Upper lobe of left lung (tissue), 6 donors: ENCODE measurements around the gene PLEKHG3. TPM values are rescaled to one million over a fixed set of nuclear protein-coding genes. Genes with fewer than 3 reads are reported as not detected.

Experiments used
- ATAC-seq, 2 donors: fragments of 200-7000 bp; cut with Tn5 transposase; one replicate each; pipeline ENCODE4 v1.9.1; 2022; ENCODE audit warnings: mild to moderate bottlenecking in 2 of 2, moderate library complexity in 2 of 2; ENCODE audit not compliant: low FRiP score in 2 of 2
- DNase-seq, 2 donors: peaks; one replicate each; pipeline ENCODE4 v3.0.0-alpha.2; 2019 to 2020
- H3K27ac ChIP-seq, 4 donors: fragments of 200-600 bp; sonication (generic); one replicate each; pipeline ENCODE4 v1.5.1; 2016 to 2019
- H3K27me3 ChIP-seq, 4 donors: fragments of 200-600 bp; sonication (generic); one replicate each; pipeline ENCODE4 v1.5.1; 2017 to 2019
- H3K36me3 ChIP-seq, 4 donors: fragments of 200-600 bp; sonication (generic); one replicate each; pipeline ENCODE4 v1.5.1; 2016 to 2019
- H3K4me1 ChIP-seq, 4 donors: fragments of 200-600 bp; sonication (generic); one replicate each; pipeline ENCODE4 v1.5.1; 2018 to 2019
- H3K4me3 ChIP-seq, 4 donors: fragments of 200-600 bp; sonication (generic); one replicate each; pipeline ENCODE4 v1.5.1; 2017 to 2019; ENCODE audit warnings: mild to moderate bottlenecking in 2 of 4, moderate library complexity in 1 of 4
- H3K9me3 ChIP-seq, 4 donors: fragments of 200-600 bp; sonication (generic); one replicate each; pipeline ENCODE4 v1.5.1; 2018 to 2019
- CTCF ChIP-seq, 6 experiments: fragments of 450-650 bp in 4 of 6; fragments of 200-600 bp in 2 of 6; sonication (generic) in 2 of 6; IDR thresholded peaks; one replicate each; pipeline ENCODE4 v1.5.1; 2016 to 2019; ENCODE audit warnings: antibody characterized with exemption in 6 of 6
- EP300 ChIP-seq, 4 donors: sonication (generic); formaldehyde crosslinking; IDR thresholded peaks; one replicate each; pipeline ENCODE4 v1.5.1; 2017; ENCODE audit warnings: antibody characterized with exemption in 4 of 4, control low read depth in 2 of 4
- POLR2A ChIP-seq, 4 donors: fragments of 450-650 bp; IDR thresholded peaks; one replicate each; pipeline ENCODE4 v1.5.1; 2016 to 2017; ENCODE audit warnings: antibody characterized with exemption in 4 of 4, mild to moderate bottlenecking in 2 of 4
- POLR2AphosphoS5 ChIP-seq, 2 donors: sonication (generic); formaldehyde crosslinking; IDR thresholded peaks; one replicate each; pipeline ENCODE4 v1.5.1; 2017; ENCODE audit warnings: antibody characterized with exemption in 2 of 2
- WGBS, 2 donors: methylation state at CpG; one replicate each; pipeline ENCODE4 v1.1.5; 2017 to 2018; 5-methylcytosine and 5-hydroxymethylcytosine counted together
- total RNA-seq, 6 donors: library from RNA; depleted of rRNA in 4 of 6; stranded (reverse); fragments of >200 nt in 4 of 6; gene quantifications; one replicate each; pipeline versions ENCODE4 v1.1.0 to v1.2.1, GENCODE V29; 2016 to 2021
- donor health status: DM: no; HTN: no; CAD: no; lungs with moderate emphysema.
- donor health status: DM: no; HTN: yes; CAD: no; lungs with severe emphysema.

The PLEKHG3 gene
- total RNA-seq, 6 donors from 2014 or later = 12.8 to 49.2 (median 34.8) TPM

- H3K9me3 ChIP-seq = no peaks in the 10 kb centered on the region
- peak overlapping the region in 1 of 4 donors; percentile 74 for H3K27ac ChIP-seq
- H3K4me3 ChIP-seq = no peak overlapping the region
- WGBS, 2 donors = 58 to 64% methylated on average over 10 of the region's 10 CpGs
- no peak for TF ChIP-seq POLR2A (IDR thresholded peaks at IDR 0.05)
- ATAC-seq (no peak), DNase-seq (no peak)
- H3K4me1 ChIP-seq = peaks cover 0 to 11% (median 0%) of the 10 kb centered on the region in 4 donors
- no peaks in the 10 kb centered on the region for H3K27me3 ChIP-seq
- no peaks in the 10 kb centered on the region for H3K36me3 ChIP-seq
These were observed 29.4 kb upstream of the PLEKHG3 start for GRCh38 chr14:64674829-64675228.

- Histone ChIP-seq H3K27me3 (no peaks in the 10 kb centered on the region), H3K36me3 (no peaks in the 10 kb centered on the region), H3K4me1 (peaks cover 0 to 11% (median under 1%) of the 10 kb centered on the region in 4 donors), H3K9me3 (no peaks in the 10 kb centered on the region), H3K27ac (no peak overlapping the region), H3K4me3 (no peak overlapping the region)
- no peak for ATAC-seq
- DNase-seq = no peak
- TF ChIP-seq EP300 (IDR thresholded peaks at IDR 0.05) (no peak), POLR2A (IDR thresholded peaks at IDR 0.05) (no peak), CTCF (IDR thresholded peaks at IDR 0.05) (no peak), POLR2AphosphoS5 (IDR thresholded peaks at IDR 0.05) (no peak)
- WGBS, 2 donors = 43 to 80% methylated on average over 1 to 3 of the region's 3 CpGs
These were observed 28.9 kb upstream of the PLEKHG3 start for GRCh38 chr14:64675312-64675711.

- Histone ChIP-seq H3K4me1 (peaks cover 1 to 11% (median 3%) of the 10 kb centered on the region in 4 donors), H3K9me3 (no peaks in the 10 kb centered on the region), H3K27ac (no peak overlapping the region), H3K4me3 (no peak overlapping the region), H3K36me3 (no peaks in the 10 kb centered on the region), H3K27me3 (no peaks in the 10 kb centered on the region)
- no peak for DNase-seq
- 70 to 83% methylated on average over 3 of the region's 3 CpGs for WGBS, 2 donors
- TF ChIP-seq CTCF (IDR thresholded peaks at IDR 0.05) (no peak), POLR2A (IDR thresholded peaks at IDR 0.05) (no peak), EP300 (IDR thresholded peaks at IDR 0.05) (no peak), POLR2AphosphoS5 (IDR thresholded peaks at IDR 0.05) (no peak)
- ATAC-seq = no peak
These were observed 27.7 kb upstream of the PLEKHG3 start for GRCh38 chr14:64676410-64677008.

GRCh38 chr14:64680013-64680713 is 24.1 kb upstream of the PLEKHG3 start:
- H3K27ac ChIP-seq = no peak overlapping the region
- no peaks in the 10 kb centered on the region for H3K9me3 ChIP-seq
- H3K27me3 ChIP-seq = no peaks in the 10 kb centered on the region
- peaks cover 12 to 15% (median 13%) of the 10 kb centered on the region in 4 donors for H3K4me1 ChIP-seq
- WGBS, 2 donors = 72 to 80% methylated on average over 10 of the region's 10 CpGs
- H3K4me3 ChIP-seq = no peak overlapping the region
- no peak for DNase-seq
- H3K36me3 ChIP-seq = no peaks in the 10 kb centered on the region
- ATAC-seq = no peak
- TF ChIP-seq CTCF (IDR thresholded peaks at IDR 0.05) (no peak), POLR2A (IDR thresholded peaks at IDR 0.05) (no peak), EP300 (IDR thresholded peaks at IDR 0.05) (no peak), POLR2AphosphoS5 (IDR thresholded peaks at IDR 0.05) (no peak)

- TF ChIP-seq POLR2A (IDR thresholded peaks at IDR 0.05) (no peak), POLR2AphosphoS5 (IDR thresholded peaks at IDR 0.05) (no peak), CTCF (IDR thresholded peaks at IDR 0.05) (no peak), EP300 (IDR thresholded peaks at IDR 0.05) (no peak)
- Histone ChIP-seq H3K4me3 (no peak overlapping the region), H3K9me3 (no peaks in the 10 kb centered on the region), H3K27ac (no peak overlapping the region), H3K27me3 (no peaks in the 10 kb centered on the region), H3K4me1 (peaks cover 9 to 15% (median 12%) of the 10 kb centered on the region in 4 donors), H3K36me3 (no peaks in the 10 kb centered on the region)
- ATAC-seq (no peak), DNase-seq (no peak)
- WGBS, 2 donors = 82 to 90% methylated on average over 3 of the region's 3 CpGs
These were observed 23.5 kb upstream of the PLEKHG3 start for GRCh38 chr14:64680714-64681065.
